Adipocyte (in vitro differentiated cells): Measurements from ENCODE around the gene RNF130.

Source experiments
- DNase-seq: peaks from one replicate; pipeline ENCODE4 v3.0.0-alpha.2; 2015; ENCODE audit warnings: low read depth
- H3K27me3 ChIP-seq: replicated peaks from 2 replicates; pipeline ENCODE4 v1.7.0; 2013; ENCODE audit warnings: mild to moderate bottlenecking, low read length, moderate library complexity; ENCODE audit not compliant: control insufficient read depth, insufficient read depth
- H3K36me3 ChIP-seq: 2 replicates; pipeline ENCODE4 v1.7.0; 2013; ENCODE audit warnings: low read length, mild to moderate bottlenecking, moderate library complexity; ENCODE audit not compliant: control insufficient read depth, insufficient read depth, severe bottlenecking
- H3K4me1 ChIP-seq: 2 replicates; pipeline ENCODE4 v1.7.0; 2013; ENCODE audit warnings: mild to moderate bottlenecking, low read length, moderate library complexity; ENCODE audit not compliant: control insufficient read depth, insufficient read depth
- H3K4me3 ChIP-seq: 2 replicates; pipeline ENCODE4 v1.7.0; 2013; ENCODE audit warnings: mild to moderate bottlenecking, low read length, moderate library complexity
- H3K9ac ChIP-seq: 2 replicates; pipeline ENCODE4 v1.7.0; 2013; ENCODE audit warnings: mild to moderate bottlenecking, low read length, moderate library complexity
- H3K9me3 ChIP-seq: 2 replicates; pipeline ENCODE4 v1.7.0; 2013; ENCODE audit warnings: mild to moderate bottlenecking, low read length, moderate library complexity; ENCODE audit not compliant: control insufficient read depth

The RNF130 gene

DNA sequence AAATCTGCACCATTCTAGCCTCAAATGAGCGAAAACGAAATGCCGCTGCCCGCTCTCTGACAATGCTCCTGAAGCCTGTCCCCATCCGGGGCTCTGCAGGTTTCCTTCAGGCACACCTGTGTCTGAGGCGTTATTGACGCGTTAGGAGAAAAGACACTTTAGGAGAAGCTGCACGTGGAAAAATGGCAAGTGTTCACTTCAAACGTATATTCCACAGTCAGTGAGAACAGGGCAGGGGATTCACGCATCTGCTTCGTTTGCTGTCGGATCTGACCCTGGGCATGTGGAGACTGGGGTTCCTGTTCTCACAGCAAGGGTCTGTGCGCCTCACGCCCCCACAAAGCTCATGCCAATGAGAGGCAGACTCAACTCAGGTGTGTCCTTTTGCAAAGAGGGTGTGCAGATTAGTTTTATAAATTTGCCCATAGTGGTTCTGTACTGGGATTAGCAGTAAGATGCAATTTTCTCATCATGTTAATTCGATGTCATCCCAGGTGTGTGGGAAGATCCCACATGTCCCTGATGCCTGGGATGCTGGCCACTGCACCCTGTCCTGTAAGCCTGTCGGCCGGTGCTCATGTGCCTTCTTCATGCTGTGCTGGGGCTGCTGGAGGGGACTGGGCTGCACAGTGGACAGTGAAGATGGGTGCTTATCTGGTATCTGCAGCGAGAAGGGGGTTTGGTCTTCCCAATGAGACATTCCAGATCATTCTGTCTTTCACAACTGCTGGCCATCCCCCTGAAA is 152.6 kb downstream of the RNF130 start:
- no peak overlapping the region for H3K4me3 ChIP-seq
- peaks cover 9% of the 10 kb centered on the region for H3K27me3 ChIP-seq
- no peak overlapping the region for H3K9ac ChIP-seq
- H3K4me1 ChIP-seq, result peaks cover 4% of the 10 kb centered on the region
- H3K9me3 ChIP-seq, result no peaks in the 10 kb centered on the region
- H3K36me3 ChIP-seq, result no peaks in the 10 kb centered on the region
- no peak for DNase-seq

DNA sequence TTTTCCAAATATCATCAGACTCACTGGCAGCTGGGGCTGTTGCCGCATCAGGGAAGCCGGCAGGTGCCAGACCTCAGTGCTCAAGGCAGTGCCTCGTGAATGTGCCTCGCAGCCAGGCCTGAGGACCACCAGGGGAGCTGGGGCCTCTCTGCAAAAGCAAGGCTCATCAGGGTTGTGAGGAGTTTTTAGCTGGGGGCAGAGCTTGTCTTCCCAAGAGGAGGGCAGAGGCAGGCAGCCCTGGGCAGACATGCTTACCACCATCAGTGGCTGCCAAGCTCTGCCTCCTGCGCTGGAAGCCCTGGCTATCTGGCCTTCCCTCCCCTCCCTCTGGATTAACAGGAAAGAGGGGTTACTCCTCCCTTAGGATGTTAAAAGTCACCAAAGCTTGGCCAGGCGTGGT is 155.0 kb downstream of the RNF130 start:
- Histone ChIP-seq H3K36me3 (no peaks in the 10 kb centered on the region), H3K27me3 (peaks cover 9% of the 10 kb centered on the region), H3K4me1 (peaks cover 7% of the 10 kb centered on the region), H3K9me3 (no peaks in the 10 kb centered on the region), H3K9ac (no peak overlapping the region), H3K4me3 (no peak overlapping the region)
- DNase-seq, result no peak

DNA sequence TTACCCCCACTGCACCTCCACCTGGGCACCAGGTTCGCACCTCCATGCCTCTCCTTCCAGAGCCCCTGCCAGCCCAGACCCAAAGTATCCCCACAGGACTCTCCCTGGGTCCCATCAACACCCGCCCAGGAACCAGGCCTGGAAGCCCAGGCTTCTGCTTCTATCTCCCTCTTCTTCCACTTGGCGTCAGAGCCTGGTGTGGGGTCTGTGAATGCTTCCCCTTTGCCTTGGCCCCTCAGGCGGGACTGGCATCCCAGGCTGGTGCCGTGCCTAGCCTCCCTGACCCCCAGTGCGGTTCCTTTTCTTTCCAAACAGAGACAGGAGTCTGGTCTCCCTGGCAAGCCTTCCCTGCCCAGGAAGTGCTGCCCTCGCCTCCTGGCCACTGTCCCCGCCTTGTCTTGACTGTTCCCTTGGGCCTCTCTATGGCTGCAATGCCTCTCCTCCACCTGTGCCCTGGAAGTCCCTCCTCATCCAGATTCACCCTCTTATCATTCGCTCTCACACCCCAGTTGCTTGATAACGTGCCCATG is 156.1 kb downstream of the RNF130 start:
- no peak for DNase-seq
- H3K36me3 ChIP-seq, result no peaks in the 10 kb centered on the region
- no peak overlapping the region for H3K4me3 ChIP-seq
- peaks cover 7% of the 10 kb centered on the region for H3K4me1 ChIP-seq
- H3K9ac ChIP-seq, result no peak overlapping the region
- H3K9me3 ChIP-seq, result no peaks in the 10 kb centered on the region
- H3K27me3 ChIP-seq, result peaks cover 7% of the 10 kb centered on the region

DNA sequence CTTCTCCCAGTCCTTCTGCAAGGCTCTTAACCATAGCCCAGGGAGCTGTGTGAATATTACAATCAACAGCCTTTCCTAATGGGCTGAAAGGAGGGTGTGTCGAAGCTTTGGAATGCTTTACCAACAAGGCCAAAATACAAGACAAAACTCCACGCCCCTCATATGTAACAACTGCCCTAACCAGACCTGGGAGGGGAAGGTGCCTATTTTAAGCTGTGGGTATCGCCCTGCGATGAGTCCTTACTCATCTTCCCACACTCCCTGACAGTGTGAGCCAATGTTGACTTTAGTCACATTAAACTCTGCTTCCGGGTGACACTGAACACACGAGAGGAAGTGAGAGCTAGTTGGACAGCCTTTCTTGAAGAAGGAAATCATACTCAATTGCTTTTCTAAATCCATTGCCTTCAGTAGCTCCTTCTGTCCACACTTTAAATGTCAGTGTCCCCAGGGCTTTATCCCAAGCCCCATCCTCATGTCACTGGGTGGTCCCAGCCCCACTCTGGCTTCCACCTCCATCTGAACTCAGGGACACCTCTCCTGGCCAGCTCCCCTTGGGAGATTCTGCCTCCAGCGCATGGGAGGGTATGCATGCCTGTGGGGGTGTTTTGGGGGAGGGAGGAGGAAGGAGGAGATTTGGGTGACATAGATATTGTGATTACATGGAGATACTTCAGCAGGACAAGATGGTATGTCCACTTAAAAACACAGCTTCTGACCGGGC is 157.4 kb downstream of the RNF130 start:
- Histone ChIP-seq H3K9ac (no peak overlapping the region), H3K4me1 (peaks cover 7% of the 10 kb centered on the region), H3K27me3 (peaks cover 7% of the 10 kb centered on the region), H3K9me3 (no peaks in the 10 kb centered on the region), H3K4me3 (no peak overlapping the region), H3K36me3 (no peaks in the 10 kb centered on the region)
- DNase-seq, result peak; percentile 15

DNA sequence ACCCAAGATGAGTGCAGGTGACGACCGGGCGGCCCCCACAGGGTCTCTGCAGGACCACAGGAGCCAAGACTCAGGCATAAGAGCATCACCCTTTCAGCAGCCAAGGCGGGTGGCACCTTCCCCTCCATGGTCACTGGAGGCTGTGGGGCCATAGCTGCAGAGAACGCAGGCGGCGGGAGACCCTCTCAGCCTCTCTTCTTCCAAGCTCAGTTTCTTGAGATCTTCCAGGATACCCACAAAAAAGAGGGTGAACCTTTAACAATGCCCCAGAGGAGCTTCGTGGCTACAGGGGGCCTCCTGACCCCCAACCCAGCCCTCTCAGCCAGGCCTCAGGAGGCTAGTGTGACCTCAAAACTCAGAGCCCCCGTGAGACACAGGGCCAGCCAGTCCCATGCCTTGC is 158.1 kb downstream of the RNF130 start:
- no peak overlapping the region for H3K9ac ChIP-seq
- no peak overlapping the region for H3K4me3 ChIP-seq
- peaks cover 7% of the 10 kb centered on the region for H3K27me3 ChIP-seq
- H3K4me1 ChIP-seq, result peaks cover 9% of the 10 kb centered on the region
- DNase-seq, result no peak
- no peaks in the 10 kb centered on the region for H3K9me3 ChIP-seq
- H3K36me3 ChIP-seq, result no peaks in the 10 kb centered on the region

DNA sequence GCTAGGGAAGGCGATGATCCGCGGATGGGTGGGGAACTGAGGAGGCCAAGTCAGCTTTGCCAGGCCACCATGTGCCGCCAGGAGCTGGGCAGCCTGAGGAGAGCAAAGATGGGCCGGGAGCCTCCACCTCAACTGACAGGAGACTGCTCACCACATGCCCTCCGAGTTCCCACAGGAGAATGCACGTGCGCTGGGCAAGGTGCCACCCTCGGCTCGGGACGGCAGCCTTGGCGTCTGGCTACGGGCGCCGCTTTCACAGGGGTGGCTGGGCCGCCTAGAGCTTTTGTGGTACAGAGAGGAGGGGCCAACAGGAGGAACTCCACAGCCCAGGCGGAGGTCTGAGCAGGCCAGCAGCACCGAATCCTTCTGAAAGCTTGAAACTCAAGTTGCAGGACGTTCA is 158.6 kb downstream of the RNF130 start:
- Histone ChIP-seq H3K27me3 (peaks cover 7% of the 10 kb centered on the region), H3K4me1 (peaks cover 10% of the 10 kb centered on the region), H3K4me3 (no peak overlapping the region), H3K9me3 (no peaks in the 10 kb centered on the region), H3K9ac (no peak overlapping the region), H3K36me3 (no peaks in the 10 kb centered on the region)
- DNase-seq, result no peak

DNA sequence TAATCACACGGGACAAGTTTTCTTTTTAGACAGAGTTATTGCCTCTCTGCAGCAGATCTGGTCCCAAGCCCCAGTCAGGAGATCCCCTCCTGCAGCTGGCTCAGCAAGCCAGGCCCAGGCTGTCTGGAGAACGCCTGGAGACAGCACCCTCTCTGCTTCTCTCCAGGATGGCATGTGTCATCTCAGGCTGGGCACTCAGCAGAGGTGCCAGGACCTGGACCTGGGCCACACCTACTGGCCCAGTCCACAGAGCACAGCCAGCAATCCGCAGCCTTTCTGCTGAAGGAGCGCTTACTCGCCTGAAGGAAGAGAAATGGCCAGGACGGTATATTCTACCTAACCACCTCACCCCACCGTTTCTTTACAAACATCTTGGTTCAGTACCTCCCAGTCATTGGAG is 159.2 kb downstream of the RNF130 start:
- DNase-seq, result no peak
- H3K27me3 ChIP-seq, result peaks cover 7% of the 10 kb centered on the region
- H3K36me3 ChIP-seq, result no peaks in the 10 kb centered on the region
- H3K9ac ChIP-seq, result no peak overlapping the region
- H3K4me1 ChIP-seq, result peaks cover 10% of the 10 kb centered on the region
- no peak overlapping the region for H3K4me3 ChIP-seq
- no peaks in the 10 kb centered on the region for H3K9me3 ChIP-seq

DNA sequence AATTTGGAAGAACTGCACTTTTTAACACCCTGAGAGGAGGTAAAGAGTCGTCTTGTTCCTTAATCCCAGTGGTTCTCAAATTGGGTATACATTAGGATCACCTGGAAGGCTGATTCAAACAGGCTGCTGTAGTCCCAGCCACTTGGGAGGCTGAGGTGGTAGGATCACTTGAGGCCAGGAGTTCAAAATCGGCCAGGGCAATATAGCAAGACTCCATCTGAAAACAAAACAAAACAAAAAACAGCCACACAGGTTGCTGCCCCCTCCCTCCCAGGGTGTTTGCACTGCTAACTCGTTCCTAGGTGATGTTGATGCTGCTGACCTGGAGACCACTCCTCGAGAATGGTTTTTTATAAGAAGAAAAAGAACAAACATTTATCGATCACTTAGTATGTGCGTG is 162.3 kb downstream of the RNF130 start:
- Histone ChIP-seq H3K9ac (no peak overlapping the region), H3K36me3 (peaks cover 4% of the 10 kb centered on the region), H3K4me3 (no peak overlapping the region), H3K4me1 (peaks cover 18% of the 10 kb centered on the region), H3K27me3 (no peaks in the 10 kb centered on the region), H3K9me3 (no peaks in the 10 kb centered on the region)
- DNase-seq, result no peak

DNA sequence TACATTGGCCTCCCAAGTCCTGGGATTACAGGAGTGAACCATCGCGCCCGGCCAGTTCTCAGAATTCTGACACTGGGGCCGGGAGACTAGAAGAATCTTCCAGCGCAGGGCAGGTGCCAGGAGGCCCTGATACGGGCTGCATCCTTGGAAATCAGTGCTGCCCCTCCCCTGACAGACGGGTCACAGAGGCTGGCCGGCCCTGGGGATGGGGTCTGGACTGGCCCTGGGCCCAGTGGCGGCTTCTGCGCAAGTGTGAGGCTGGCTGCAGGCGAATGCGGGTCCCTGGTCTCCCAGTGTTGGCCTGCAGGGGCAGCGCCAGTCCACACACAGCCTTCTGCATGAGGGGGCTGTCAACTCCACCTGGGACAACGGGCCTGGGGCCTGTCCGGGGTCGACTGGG is 163.0 kb downstream of the RNF130 start:
- no peaks in the 10 kb centered on the region for H3K9me3 ChIP-seq
- peaks cover 10% of the 10 kb centered on the region for H3K36me3 ChIP-seq
- H3K27me3 ChIP-seq, result no peaks in the 10 kb centered on the region
- H3K9ac ChIP-seq, result peak overlapping the region; percentile 85
- peaks cover 12% of the 10 kb centered on the region for H3K4me1 ChIP-seq
- no peak for DNase-seq
- H3K4me3 ChIP-seq, result peak overlapping the region; percentile 79

DNA sequence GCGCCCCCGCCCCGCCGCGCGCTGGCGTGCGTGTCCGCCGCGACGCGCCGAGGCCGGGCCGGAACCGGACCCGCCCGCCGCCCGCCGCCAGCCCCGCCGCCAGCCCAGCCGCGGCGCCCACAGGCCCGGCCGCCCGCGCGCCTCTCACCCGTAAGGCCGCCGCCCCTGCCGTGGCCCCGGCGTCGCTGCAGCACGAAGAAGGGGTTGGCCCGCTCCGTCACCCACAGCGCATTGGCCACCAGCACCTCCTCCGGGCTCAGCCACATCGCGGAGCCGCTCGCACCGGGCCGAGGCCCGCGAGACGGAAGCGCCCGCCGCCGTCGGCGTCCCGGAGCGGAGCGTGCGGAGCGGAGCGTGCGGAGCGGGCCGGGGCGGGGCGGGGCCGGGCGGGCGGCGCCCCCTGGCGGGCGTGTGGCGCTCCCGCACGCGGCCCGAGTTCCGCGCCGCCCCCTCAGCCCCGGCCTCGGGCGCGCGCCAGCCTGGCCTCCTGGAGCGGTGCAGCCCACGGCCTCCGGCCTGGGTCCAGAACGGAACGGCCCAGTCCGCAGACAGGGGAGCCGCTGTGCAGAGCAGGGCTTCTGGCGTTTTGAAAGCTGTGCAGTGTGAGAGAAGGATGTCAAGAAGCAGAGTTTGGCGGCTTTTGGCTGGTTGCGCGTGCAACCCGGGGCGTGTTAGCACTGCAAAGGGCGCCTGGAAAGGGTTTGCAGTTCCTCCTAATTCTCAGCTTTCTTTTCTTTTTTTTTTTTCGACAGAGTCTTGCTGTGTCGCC is 163.8 kb downstream of the RNF130 start, which contains the start of gene TBC1D9B:
TSS of gene TBC1D9B (minus strand) at position 342 of the 769 bp plus-strand sequence. CDS start at position 266, 76 bp downstream.
- Histone ChIP-seq H3K9ac (peak within 1 kb of the TSS; percentile 89), H3K4me1 (peaks cover 12% of the 10 kb centered on the region), H3K9me3 (no peaks in the 10 kb centered on the region), H3K36me3 (peaks cover 18% of the 10 kb centered on the region), H3K4me3 (peak within 1 kb of the TSS; percentile 92), H3K27me3 (no peaks in the 10 kb centered on the region)
- peak; percentile 91 for DNase-seq
